Embryonic facial prominence (tissue), 1 donor: ENCODE data around the gene TMEM266.

Experiments used
- DNase-seq: peaks from one replicate; pipeline ENCODE4 v3.0.0-alpha.2; 2016; ENCODE audit errors: extremely low spot score

TMEM266 gene

GRCh38 chr15:76127880-76128279 lies 68.1 kb downstream of the TMEM266 start:
- no peak for DNase-seq

- DNase-seq: no peak
Measured at GRCh38 chr15:76134537-76134936, 74.8 kb downstream of the TMEM266 start.

GRCh38 chr15:76135516-76135915 lies 75.7 kb downstream of the TMEM266 start:
- no peak for DNase-seq

GRCh38 chr15:76138436-76138835 lies 78.7 kb downstream of the TMEM266 start:
- DNase-seq: no peak

DNA sequence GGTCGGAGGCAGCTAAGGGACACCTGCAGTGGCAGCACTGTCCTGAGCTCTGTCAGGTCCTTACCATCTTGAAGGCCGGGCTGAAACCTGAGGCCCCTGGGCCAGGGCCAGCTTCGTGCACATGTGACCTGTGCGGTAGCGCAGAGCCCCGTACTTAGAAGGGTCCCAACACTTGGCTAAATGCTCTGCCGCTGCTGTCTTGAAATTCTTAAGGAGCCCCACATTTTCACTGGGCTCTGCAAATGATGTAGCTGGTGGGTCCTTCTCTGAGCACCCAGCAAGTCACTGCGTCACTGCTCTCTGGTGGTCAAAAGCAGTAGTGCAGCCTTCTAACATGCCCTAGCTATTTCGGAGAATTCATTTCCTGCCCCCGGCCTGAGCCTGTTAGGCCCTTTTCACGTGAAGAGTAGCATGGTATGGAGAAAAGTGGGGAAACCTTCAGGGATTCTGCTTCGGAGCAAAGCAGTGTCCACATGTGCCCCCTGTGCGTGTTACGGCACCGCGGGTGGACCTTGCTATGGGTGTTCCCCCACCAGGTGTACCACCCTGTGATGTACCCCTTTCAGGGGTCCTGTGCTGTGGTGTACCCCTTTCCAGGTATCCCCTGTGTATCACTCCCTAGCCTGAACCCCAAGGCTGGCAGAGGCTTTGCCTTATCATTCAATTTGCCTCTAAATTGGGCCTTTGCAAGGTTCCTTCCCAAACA lies 79.7 kb downstream of the TMEM266 start:
- DNase-seq: no peak

- DNase-seq: no peak
Measured at GRCh38 chr15:76140074-76140464, 80.3 kb downstream of the TMEM266 start.

GRCh38 chr15:76146812-76147211 lies 87.0 kb downstream of the TMEM266 start:
- DNase-seq: no peak

- no peak for DNase-seq
Measured at GRCh38 chr15:76147906-76148570, 88.3 kb downstream of the TMEM266 start.

DNA sequence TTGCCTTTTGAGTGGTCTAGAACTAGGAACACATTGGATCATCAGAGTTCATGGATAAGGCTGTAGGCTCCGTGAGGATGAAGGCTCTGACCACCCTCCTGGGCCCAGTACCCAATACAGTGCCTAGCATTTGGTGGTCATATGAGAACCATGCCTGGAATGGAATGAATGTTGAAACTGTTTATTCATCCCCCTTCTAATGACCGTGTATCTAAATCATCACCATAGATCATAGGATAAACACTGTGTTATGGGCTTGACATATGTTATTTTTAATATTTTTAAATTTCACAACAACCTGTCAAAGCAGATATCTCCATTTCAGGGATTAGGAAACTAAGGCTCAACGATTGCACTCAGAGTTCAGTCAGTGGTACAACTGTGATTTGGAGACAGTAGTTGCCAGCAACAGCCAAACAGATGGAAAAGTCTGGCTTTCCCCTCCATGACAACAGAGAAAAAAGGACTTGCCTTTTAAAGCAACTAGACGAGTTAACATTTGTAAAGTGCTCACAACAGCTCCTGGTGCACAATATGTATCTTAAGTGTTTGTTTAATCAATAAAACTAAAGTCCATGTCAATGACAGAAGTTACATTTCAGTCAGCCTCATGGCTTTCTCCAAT lies 89.6 kb downstream of the TMEM266 start:
- DNase-seq: no peak

GRCh38 chr15:76150513-76150912 lies 90.7 kb downstream of the TMEM266 start:
- DNase-seq: no peak

GRCh38 chr15:76150971-76151598 lies 91.3 kb downstream of the TMEM266 start:
- DNase-seq: no peak

GRCh38 chr15:76151599-76151974 lies 91.8 kb downstream of the TMEM266 start:
- no peak for DNase-seq

- no peak for DNase-seq
Measured at GRCh38 chr15:76152197-76152596, 92.4 kb downstream of the TMEM266 start.

DNA sequence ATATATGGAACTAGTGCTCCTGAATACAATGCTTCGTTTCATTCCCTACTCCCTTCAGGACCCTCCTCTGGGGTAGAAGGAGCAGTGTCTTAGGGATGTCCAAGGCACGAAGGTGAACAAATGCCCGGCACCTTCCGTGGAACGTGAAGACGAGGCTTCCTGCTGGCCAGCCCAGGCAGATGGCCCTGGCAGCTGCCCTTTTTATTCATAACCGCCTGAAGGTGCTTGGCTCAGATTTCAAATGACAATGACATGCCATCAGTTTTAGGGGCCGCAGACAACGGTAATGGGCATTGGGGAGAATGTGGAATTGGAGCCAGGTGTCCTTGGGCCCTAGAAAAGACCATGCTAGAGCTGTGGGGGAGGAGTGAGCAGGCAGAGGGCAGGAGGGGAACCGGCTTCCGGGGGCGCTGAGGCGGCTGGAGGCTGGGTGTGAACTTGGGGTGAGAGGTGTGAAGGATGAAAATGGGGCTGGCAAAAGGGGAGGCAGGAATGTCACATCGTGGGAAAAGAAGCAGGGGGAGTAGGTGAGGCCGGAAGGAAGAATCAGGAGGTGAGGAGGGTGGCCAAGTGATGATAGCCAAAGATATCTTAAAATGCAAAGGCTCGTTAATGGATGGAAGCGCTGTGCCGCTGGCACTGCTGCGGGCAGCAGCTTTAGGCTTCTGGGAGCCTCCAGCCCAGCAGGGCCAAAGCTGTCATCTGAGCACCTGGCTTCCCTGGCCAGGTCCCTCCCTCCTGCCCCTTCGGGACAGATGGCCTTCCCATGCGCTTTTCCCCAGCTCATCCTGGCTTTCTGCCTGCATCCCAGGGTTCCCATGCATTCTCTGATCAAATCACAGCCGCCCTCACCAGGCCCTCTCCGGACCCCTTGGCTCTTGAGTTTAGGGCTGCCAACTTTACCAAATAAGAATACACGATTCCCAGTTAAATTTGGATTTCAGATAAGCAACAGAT lies 93.7 kb downstream of the TMEM266 start:
- DNase-seq: no peak

GRCh38 chr15:76155731-76156130 lies 95.9 kb downstream of the TMEM266 start:
- DNase-seq: no peak

DNA sequence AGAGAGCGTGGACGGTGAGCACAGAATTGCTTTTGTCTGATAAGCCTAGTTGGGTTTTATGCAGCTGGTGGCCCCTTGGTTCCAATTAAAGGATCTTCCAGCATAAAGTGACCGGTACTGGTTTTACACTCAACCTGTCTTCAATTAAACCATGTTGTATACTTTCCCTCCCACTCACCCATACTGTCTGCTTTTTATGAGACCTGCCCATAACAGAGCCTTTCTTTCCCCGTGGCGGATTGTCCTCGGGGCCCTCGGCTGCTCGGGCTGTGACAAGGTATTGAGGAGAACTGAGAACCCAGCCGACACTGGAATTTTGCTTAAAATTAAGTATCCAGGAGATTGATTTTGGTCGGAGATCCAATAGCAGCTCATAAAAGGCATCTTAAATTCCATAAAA lies 98.4 kb downstream of the TMEM266 start:
- no peak for DNase-seq

- no peak for DNase-seq
Measured at GRCh38 chr15:76158815-76159214, 99.0 kb downstream of the TMEM266 start.

- no peak for DNase-seq
Measured at GRCh38 chr15:76159282-76159681, 99.5 kb downstream of the TMEM266 start.

- no peak for DNase-seq
Measured at GRCh38 chr15:76160426-76161152, 100.8 kb downstream of the TMEM266 start.

GRCh38 chr15:76161153-76162035 lies 101.6 kb downstream of the TMEM266 start:
- DNase-seq: no peak
